Measurements from ENCODE around the gene CGB1.
A peak's percentile ranks its signal among the peaks of the same experiment; 100 is the strongest.
"Not testable (repeated sequence)": the region's sequence is repeated elsewhere in the genome, so short reads cannot be mapped to it uniquely, and the experiment has no call there.

CGB1 gene

DNA sequence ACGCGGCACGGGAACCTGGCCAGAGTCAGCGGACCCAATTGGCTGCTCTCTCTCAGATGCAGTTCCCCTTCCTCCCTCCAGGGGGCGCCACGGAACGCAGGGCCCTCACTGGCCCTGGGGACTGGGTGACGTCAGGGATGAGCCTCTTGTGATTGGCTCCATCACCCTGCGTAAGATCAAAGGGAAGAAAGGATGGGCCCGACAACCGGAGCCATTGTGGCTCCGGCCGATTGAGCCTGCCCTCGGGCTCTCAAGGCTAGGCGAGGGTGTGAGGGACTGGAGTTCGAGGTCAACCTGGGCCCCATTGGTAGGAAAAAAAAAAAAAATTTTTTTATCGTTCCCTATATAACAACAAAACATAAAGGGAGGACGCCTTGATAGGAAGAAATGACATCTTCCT is at the start of gene CGB1:
Gene CGB1 (minus strand): TSS at position 81 of the 400 bp plus-strand sequence. CDS start 184 bp downstream, outside the sequence.
- not testable (repeated sequence) for H3K27ac ChIP-seq (ENCODE audit: low read depth, low read length); H3K4me3 ChIP-seq (ENCODE audit: low read depth in 1 of 2, low read length in 2 of 2); H3K9ac ChIP-seq (ENCODE audit: low read depth in 1 of 2, low read length in 2 of 2); H3K9me3 ChIP-seq (ENCODE audit: control insufficient read depth in 1 of 2, low read length in 2 of 2); H3K27me3 ChIP-seq (ENCODE audit: control insufficient read depth in 1 of 2, insufficient read depth in 2 of 2, low read length in 2 of 2); H3K36me3 ChIP-seq (ENCODE audit: control insufficient read depth in 1 of 2, insufficient read depth in 2 of 2, low read length in 2 of 2); H3K4me1 ChIP-seq (ENCODE audit: control insufficient read depth in 1 of 2, insufficient read depth in 2 of 2, low read length in 2 of 2)

DNA sequence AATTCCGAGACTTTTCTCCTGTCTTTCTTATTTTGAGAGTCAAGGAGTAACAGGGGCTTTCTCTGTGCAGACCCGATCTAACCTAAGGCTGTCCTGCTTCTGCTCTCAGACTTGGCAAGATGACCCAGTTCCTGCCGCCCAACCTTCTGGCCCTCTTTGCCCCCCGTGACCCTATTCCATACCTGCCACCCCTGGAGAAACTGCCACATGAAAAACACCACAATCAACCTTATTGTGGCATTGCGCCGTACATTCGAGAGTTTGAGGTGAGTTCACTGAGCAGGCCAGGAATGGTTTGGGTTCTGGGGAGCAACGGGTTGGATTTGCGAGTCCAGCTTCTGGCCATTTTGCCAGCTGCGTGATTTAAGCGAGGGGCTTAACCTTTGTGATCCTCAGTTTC is 49.6 kb upstream of the CGB1 start:
- Histone ChIP-seq H3K36me3 (ENCODE audit: control insufficient read depth in 1 of 2, insufficient read depth in 2 of 2, low read length in 2 of 2) (peaks cover 17 to 30% of the 10 kb centered on the region in 2 donors), H3K4me1 (ENCODE audit: control insufficient read depth in 1 of 2, insufficient read depth in 2 of 2, low read length in 2 of 2) (peaks cover 9 to 13% of the 10 kb centered on the region in 2 donors), H3K27ac (ENCODE audit: low read depth, low read length) (no peak overlapping the region), H3K4me3 (ENCODE audit: low read depth in 1 of 2, low read length in 2 of 2) (peak overlapping the region; percentile 81 to 99), H3K9me3 (ENCODE audit: control insufficient read depth in 1 of 2, low read length in 2 of 2) (no peaks in the 10 kb centered on the region), H3K9ac (ENCODE audit: low read depth in 1 of 2, low read length in 2 of 2) (peak overlapping the region; percentile 82 to 94), H3K27me3 (ENCODE audit: control insufficient read depth in 1 of 2, insufficient read depth in 2 of 2, low read length in 2 of 2) (no peaks in the 10 kb centered on the region)

DNA sequence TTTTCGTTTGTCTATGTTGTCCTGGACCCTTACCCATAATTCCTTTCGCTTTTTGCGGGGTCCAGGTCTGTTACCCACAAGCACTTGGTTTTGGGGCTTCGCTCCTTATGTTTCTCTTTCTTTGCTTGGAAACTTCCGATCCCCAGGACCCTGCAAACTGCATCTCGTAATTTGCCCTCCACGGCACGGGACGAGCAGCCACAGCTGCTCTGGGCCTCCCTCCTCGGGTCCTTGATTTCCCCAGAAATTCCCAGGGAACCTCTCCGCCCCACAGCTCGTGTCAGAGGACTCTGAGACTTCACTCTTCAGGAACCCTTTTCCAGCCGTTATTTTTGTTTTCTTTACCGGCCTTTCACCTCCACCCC is 49.2 kb upstream of the CGB1 start:
- H3K27ac ChIP-seq (ENCODE audit: low read depth, low read length) = peak overlapping the region; percentile 84
- no peaks in the 10 kb centered on the region for H3K27me3 ChIP-seq (ENCODE audit: control insufficient read depth in 1 of 2, insufficient read depth in 2 of 2, low read length in 2 of 2)
- peak overlapping the region; percentile 82 to 94 for H3K9ac ChIP-seq (ENCODE audit: low read depth in 1 of 2, low read length in 2 of 2)
- H3K4me3 ChIP-seq (ENCODE audit: low read depth in 1 of 2, low read length in 2 of 2) = peak overlapping the region; percentile 81 to 99
- peaks cover 15 to 26% of the 10 kb centered on the region in 2 donors for H3K36me3 ChIP-seq (ENCODE audit: control insufficient read depth in 1 of 2, insufficient read depth in 2 of 2, low read length in 2 of 2)
- H3K4me1 ChIP-seq (ENCODE audit: control insufficient read depth in 1 of 2, insufficient read depth in 2 of 2, low read length in 2 of 2) = peaks cover 9 to 13% of the 10 kb centered on the region in 2 donors
- H3K9me3 ChIP-seq (ENCODE audit: control insufficient read depth in 1 of 2, low read length in 2 of 2) = no peaks in the 10 kb centered on the region

DNA sequence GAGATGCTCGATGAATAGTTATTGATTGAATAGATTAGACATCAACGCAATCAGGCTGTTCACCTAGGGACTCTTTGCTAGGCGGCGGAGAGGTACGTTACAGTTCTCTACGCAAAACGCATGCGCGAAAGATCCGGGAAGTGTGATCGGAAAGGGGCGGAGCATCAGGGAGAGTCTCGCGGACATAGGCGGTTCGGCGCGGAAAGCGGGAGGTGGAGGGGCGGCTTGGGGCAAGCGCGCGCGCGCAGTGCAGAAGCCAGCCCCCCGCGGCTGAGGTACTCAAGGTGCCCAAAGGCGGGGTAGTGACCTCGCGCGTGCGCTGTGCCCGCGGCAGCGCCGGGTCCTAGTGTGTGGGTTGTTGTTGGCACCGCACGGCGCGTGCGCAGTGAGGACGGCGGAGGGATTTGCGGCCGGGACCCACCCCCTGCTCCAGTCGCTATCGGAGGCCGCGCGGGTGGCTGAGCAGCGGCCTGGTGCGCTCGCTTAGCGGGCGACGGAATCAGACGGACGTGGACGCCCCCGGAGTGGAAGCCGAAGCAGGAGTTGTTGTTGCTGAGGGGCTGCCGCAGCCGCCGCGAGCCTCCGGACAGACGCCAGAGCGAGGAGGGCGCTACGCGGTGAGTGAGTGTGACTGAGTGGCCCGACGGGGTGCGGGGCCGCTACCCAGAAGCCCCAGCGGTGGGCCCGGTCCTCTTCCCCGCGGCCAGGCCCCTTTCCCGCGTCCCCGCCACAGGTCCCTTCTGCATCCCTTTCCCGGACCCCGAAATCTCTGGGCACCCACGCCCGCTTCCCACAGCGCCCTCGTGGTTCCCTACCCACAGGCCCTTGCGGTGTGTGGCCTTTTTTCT is 48.5 kb upstream of the CGB1 start, which contains the start of gene SNRNP70:
Gene SNRNP70 (plus strand): TSS at position 432 of the 848 bp plus-strand sequence. CDS start 964 bp downstream, outside the sequence.
- Histone ChIP-seq H3K4me1 (ENCODE audit: control insufficient read depth in 1 of 2, insufficient read depth in 2 of 2, low read length in 2 of 2) (peaks cover 9 to 13% of the 10 kb centered on the region in 2 donors), H3K4me3 (ENCODE audit: low read depth in 1 of 2, low read length in 2 of 2) (peak within 1 kb of the TSS; percentile 81 to 99), H3K9me3 (ENCODE audit: control insufficient read depth in 1 of 2, low read length in 2 of 2) (no peaks in the 10 kb centered on the region), H3K27ac (ENCODE audit: low read depth, low read length) (peak within 1 kb of the TSS; percentile 84), H3K36me3 (ENCODE audit: control insufficient read depth in 1 of 2, insufficient read depth in 2 of 2, low read length in 2 of 2) (peaks cover 9 to 20% of the 10 kb centered on the region in 2 donors), H3K27me3 (ENCODE audit: control insufficient read depth in 1 of 2, insufficient read depth in 2 of 2, low read length in 2 of 2) (no peaks in the 10 kb centered on the region), H3K9ac (ENCODE audit: low read depth in 1 of 2, low read length in 2 of 2) (peak within 1 kb of the TSS; percentile 82 to 94)

DNA sequence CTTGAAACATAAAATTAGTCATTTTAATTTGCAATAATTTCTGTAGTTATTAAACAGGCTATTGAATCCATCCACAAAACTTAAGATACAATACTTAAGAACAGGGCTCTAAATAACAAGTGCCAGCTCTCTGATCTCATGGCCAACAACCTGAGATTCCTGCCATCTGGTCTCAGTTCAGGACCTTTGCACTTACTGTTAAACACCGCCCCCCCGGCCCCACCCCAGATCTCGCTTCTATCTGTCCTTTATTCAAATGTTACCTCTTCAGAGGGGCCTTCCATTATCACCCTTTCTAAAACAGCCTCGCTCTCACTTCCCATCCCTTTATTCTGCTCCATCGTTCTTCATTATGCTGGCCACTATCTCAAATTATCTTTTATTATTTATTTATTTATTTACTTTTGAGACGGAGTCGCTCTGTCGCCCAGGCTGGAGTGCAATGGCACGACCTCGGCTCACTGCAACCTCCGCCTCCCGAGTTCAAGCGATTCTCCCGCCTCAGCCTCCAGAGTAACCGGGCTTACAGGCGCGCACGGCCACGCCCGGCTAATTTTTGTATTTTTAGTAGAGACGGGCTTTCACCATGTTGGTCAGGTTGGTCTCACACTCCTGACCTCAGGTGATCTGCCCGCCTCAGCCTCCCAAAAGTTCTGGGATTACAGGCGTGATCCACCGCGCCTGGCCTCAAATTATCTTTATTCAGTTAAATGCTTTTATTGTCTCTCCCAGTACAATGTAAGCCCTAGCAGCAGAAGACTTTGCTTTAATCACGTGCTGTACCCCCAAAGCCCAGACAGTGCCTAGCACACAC is 47.7 kb upstream of the CGB1 start:
- no peaks in the 10 kb centered on the region for H3K9me3 ChIP-seq (ENCODE audit: control insufficient read depth in 1 of 2, low read length in 2 of 2)
- peak overlapping the region; percentile 80 for H3K27ac ChIP-seq (ENCODE audit: low read depth, low read length)
- no peaks in the 10 kb centered on the region for H3K27me3 ChIP-seq (ENCODE audit: control insufficient read depth in 1 of 2, insufficient read depth in 2 of 2, low read length in 2 of 2)
- H3K4me1 ChIP-seq (ENCODE audit: control insufficient read depth in 1 of 2, insufficient read depth in 2 of 2, low read length in 2 of 2) = peaks cover 9 to 13% of the 10 kb centered on the region in 2 donors
- H3K36me3 ChIP-seq (ENCODE audit: control insufficient read depth in 1 of 2, insufficient read depth in 2 of 2, low read length in 2 of 2) = peaks cover 6 to 15% of the 10 kb centered on the region in 2 donors
- peak overlapping the region; percentile 82 to 94 for H3K9ac ChIP-seq (ENCODE audit: low read depth in 1 of 2, low read length in 2 of 2)
- H3K4me3 ChIP-seq (ENCODE audit: low read depth in 1 of 2, low read length in 2 of 2) = peak overlapping the region; percentile 81 to 99

DNA sequence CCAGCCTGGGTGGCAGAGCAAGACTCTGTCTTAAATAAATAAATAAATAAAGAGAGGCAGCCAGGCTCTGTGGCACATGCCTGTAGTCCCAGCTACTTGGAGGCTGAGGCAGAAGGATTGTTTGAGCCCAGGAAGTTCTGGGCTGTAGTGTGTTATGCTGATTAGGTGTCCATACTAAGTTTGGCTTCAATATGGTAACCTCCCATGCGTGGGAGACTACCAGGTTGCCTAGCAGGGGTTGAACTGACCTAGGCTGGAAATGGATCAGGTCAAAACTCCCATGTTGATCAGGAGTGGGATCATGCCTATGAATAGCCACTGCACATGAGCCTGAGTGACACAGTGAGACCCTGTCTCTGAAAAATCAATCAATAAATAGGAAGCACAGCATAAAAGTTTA is 44.6 kb upstream of the CGB1 start:
- H3K27ac ChIP-seq (ENCODE audit: low read depth, low read length) = no peak overlapping the region
- H3K9ac ChIP-seq (ENCODE audit: low read depth in 1 of 2, low read length in 2 of 2) = no peak overlapping the region
- no peak overlapping the region for H3K4me3 ChIP-seq (ENCODE audit: low read depth in 1 of 2, low read length in 2 of 2)
- no peaks in the 10 kb centered on the region for H3K9me3 ChIP-seq (ENCODE audit: control insufficient read depth in 1 of 2, low read length in 2 of 2)
- peaks cover 3 to 4% of the 10 kb centered on the region in 2 donors for H3K4me1 ChIP-seq (ENCODE audit: control insufficient read depth in 1 of 2, insufficient read depth in 2 of 2, low read length in 2 of 2)
- H3K36me3 ChIP-seq (ENCODE audit: control insufficient read depth in 1 of 2, insufficient read depth in 2 of 2, low read length in 2 of 2) = no peaks in the 10 kb centered on the region
- H3K27me3 ChIP-seq (ENCODE audit: control insufficient read depth in 1 of 2, insufficient read depth in 2 of 2, low read length in 2 of 2) = no peaks in the 10 kb centered on the region

DNA sequence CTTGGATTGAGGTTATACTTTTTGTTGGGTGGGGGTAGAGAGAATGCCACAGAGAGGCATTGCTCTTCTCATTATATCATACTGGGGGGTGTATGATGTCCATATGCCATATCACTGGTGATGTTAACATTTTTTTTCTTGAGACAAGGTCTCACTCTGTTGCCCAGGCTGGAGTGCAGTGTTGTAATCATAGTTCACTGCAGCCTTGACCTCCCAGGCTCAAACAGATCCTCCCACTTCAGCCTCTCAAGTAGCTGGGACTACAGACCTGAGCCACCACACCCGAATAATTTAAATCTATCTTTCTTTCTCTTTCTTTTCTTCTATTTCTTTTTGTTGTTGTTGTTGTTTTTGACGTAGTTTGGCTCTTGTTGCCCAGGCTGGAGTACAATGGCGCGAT is 43.7 kb upstream of the CGB1 start:
- Histone ChIP-seq H3K27ac (ENCODE audit: low read depth, low read length) (no peak overlapping the region), H3K4me1 (ENCODE audit: control insufficient read depth in 1 of 2, insufficient read depth in 2 of 2, low read length in 2 of 2) (no peaks in the 10 kb centered on the region), H3K4me3 (ENCODE audit: low read depth in 1 of 2, low read length in 2 of 2) (no peak overlapping the region), H3K9ac (ENCODE audit: low read depth in 1 of 2, low read length in 2 of 2) (no peak overlapping the region), H3K9me3 (ENCODE audit: control insufficient read depth in 1 of 2, low read length in 2 of 2) (no peaks in the 10 kb centered on the region), H3K36me3 (ENCODE audit: control insufficient read depth in 1 of 2, insufficient read depth in 2 of 2, low read length in 2 of 2) (no peaks in the 10 kb centered on the region), H3K27me3 (ENCODE audit: control insufficient read depth in 1 of 2, insufficient read depth in 2 of 2, low read length in 2 of 2) (no peaks in the 10 kb centered on the region)

DNA sequence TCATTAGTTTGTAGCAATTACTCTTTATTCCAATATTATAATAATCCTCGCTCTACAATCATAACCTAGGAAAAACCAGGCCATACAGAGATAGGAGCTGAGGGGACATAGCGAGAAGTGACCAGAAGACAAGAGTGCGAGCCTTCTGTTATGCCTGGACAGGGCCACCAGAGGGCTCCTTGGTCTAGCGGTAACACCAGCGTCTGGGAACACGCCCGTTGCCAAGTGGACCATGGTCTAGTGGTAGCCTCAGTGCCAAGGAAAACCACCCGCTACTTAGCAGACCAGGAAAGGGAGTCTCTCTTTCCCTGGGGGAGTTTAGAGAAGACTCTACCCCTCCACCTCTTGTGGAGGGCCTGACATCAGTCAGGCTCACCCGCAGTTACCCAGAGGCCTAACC is 38.2 kb upstream of the CGB1 start:
- not testable (repeated sequence) for H3K9ac ChIP-seq (ENCODE audit: low read depth in 1 of 2, low read length in 2 of 2); H3K4me1 ChIP-seq (ENCODE audit: control insufficient read depth in 1 of 2, insufficient read depth in 2 of 2, low read length in 2 of 2); H3K9me3 ChIP-seq (ENCODE audit: control insufficient read depth in 1 of 2, low read length in 2 of 2); H3K4me3 ChIP-seq (ENCODE audit: low read depth in 1 of 2, low read length in 2 of 2); H3K36me3 ChIP-seq (ENCODE audit: control insufficient read depth in 1 of 2, insufficient read depth in 2 of 2, low read length in 2 of 2); H3K27ac ChIP-seq (ENCODE audit: low read depth, low read length)
- H3K27me3 ChIP-seq (ENCODE audit: control insufficient read depth in 1 of 2, insufficient read depth in 2 of 2, low read length in 2 of 2) = peaks cover 25 to 31% of the 10 kb centered on the region in 2 donors

DNA sequence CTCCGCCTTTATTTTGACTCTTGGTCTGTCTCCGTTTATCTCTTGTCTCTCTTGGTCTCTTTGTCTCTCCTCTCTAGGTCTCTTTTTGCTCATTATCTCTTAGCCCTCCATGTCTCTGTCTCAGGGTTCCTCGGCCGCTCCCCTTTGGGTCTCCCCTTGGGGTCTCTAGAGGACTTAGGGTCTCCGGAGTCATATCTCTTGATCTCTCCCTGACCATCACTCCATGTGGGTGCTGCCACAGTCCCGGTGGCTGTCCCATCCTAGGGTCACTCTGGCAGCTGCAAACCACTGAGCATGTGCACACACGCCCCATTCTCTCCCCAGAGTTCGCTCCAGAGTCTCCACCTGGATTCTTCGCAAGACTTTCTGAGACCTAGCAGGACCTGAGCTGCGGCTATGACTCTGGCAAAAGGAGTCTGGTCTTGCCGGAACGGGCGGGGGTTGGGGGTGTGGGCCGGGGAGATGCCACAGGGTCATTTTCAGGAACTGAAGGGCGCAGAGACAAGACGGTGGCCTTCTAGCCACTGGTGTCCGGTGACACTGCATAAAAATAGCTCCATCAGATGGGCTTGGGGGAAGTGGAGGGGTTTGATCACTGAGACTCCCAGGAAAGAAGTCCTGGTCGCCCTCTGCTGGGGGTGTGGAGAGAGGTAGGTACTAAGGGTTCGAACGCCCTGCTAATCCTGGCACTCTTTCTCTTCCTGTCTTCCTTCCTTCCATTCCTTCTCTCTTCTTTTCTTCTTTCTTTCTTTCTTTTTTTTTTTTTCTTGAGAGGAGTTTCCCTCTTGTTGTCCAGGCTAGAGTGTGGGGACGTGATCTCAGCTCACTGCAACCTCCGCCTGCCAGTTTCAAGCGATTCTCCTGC is 37.1 kb upstream of the CGB1 start:
- H3K27ac ChIP-seq (ENCODE audit: low read depth, low read length) = no peak overlapping the region
- H3K36me3 ChIP-seq (ENCODE audit: control insufficient read depth in 1 of 2, insufficient read depth in 2 of 2, low read length in 2 of 2) = no peaks in the 10 kb centered on the region
- H3K4me1 ChIP-seq (ENCODE audit: control insufficient read depth in 1 of 2, insufficient read depth in 2 of 2, low read length in 2 of 2) = no peaks in the 10 kb centered on the region
- no peaks in the 10 kb centered on the region for H3K9me3 ChIP-seq (ENCODE audit: control insufficient read depth in 1 of 2, low read length in 2 of 2)
- peaks cover 31 to 36% of the 10 kb centered on the region in 2 donors for H3K27me3 ChIP-seq (ENCODE audit: control insufficient read depth in 1 of 2, insufficient read depth in 2 of 2, low read length in 2 of 2)
- H3K4me3 ChIP-seq (ENCODE audit: low read depth in 1 of 2, low read length in 2 of 2) = no peak overlapping the region
- no peak overlapping the region for H3K9ac ChIP-seq (ENCODE audit: low read depth in 1 of 2, low read length in 2 of 2)
